HUDEP-2 (cell line): ENCODE measurements around the gene CAPN2.
A peak's percentile ranks its signal among the peaks of the same experiment; 100 is the strongest.

Experiments used
- DNase-seq, 76 experiments: peaks; one replicate each; lab custom pipeline; 2025; ENCODE audit not compliant: unreplicated experiment in 76 of 76; lab: John Stamatoyannopoulos, UW

CAPN2 gene

DNA sequence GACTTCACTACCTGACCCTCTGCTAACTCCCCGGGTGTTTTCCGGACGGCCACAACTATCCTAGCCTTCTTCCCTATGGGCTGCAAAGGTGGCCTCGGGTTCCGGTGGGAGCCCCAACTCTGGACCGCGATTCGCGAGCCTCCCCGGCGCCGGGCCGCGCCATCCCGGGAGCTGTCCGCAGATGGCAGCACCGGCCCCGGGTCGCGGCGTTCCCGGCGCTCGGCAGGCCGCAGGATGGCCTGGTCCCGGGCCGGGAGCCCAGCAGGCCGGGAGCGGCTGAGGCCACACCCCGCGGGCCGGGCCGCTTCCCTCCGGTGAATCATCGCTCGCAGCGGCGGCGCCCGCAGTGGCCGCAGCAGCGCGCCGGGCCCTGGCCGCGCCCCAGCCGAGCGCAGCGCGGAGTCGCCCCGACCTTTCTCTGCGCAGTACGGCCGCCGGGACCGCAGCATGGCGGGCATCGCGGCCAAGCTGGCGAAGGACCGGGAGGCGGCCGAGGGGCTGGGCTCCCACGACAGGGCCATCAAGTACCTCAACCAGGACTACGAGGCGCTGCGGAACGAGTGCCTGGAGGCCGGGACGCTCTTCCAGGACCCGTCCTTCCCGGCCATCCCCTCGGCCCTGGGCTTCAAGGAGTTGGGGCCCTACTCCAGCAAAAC is at the start of gene CAPN2:
CAPN2 (plus strand) TSS at position 346 of the 656 bp plus-strand sequence; CDS start at position 448, 102 bp downstream.
- DNase-seq: peak in 64 of 76 experiments; percentile 16 to 78 (median 55)

DNA sequence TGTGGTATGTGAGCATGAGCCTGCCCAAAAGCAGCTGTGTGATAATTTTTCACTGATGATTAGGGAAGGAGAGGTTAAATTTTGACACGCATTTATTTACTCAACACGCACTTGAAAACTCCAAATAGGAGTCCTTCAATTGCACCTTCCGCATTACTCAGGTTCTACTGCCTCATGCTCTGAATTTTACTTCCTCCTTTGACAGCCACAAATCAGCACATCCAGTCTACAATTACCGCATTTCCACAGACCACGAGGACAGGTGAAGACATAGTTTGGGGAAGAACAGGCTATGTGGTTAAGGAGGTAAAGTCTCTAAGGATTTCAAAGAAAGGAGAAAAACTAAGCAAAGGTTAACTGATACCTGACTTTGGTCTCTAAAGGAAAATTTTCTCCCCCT is 49.4 kb upstream of the CAPN2 start:
- no peak for DNase-seq

DNA sequence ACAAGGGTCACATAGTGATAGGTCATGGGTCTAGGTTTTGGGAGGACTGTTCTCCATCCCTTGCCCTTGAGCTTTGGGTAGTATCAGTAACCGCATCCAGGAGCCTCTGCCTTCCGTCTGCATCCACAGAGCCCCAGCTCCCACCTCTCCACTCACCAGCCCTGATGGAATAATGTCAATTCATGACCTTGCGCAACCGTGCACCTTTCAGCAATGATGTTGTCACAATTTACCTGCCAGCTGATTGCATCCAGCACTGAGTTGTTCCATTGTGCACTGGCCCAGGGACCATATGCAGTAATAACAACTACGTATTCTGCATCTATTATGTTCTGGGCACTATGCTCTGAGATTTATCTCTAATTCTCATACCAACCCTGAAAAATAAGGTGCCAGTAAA is 48.2 kb upstream of the CAPN2 start:
- DNase-seq: no peak

DNA sequence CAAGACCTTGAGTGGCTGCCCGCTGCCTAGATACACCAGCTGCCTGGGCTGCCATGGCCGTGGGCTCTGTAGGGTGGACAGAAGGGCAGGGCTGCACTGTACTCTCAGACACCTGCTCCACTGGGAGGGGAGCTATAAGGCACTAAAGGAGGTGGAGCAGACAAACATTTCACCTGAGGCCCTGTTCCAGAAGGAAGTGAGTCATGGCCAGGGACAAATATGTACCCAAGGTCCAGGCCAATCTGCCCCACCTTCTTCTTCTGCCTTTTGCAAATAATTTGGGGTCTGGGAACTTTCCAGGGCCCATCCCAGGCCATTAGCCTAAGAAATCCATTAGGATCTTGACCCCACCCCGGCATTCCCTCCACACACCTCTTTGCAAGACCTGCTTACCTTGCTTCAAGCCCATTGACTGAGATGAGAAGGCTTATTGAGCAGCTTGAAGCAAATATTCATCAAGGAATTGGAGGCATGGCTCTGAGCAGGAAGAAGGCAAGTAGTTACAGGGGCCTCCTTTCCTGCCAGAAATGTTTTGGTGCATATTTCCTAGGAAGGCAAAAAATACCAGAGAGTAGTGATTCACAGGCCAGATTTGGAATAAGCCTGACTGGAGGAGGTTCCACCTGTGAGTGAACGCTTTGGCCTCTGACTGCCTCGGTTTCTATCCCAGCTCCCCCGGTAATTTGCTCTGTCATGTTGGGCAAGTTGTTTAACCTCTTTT is 46.6 kb upstream of the CAPN2 start, which contains the start of gene CAPN8:
CAPN8 (minus strand) TSS at position 110 of the 721 bp plus-strand sequence; CDS start at position 55, 55 bp downstream.
- no peak for DNase-seq

DNA sequence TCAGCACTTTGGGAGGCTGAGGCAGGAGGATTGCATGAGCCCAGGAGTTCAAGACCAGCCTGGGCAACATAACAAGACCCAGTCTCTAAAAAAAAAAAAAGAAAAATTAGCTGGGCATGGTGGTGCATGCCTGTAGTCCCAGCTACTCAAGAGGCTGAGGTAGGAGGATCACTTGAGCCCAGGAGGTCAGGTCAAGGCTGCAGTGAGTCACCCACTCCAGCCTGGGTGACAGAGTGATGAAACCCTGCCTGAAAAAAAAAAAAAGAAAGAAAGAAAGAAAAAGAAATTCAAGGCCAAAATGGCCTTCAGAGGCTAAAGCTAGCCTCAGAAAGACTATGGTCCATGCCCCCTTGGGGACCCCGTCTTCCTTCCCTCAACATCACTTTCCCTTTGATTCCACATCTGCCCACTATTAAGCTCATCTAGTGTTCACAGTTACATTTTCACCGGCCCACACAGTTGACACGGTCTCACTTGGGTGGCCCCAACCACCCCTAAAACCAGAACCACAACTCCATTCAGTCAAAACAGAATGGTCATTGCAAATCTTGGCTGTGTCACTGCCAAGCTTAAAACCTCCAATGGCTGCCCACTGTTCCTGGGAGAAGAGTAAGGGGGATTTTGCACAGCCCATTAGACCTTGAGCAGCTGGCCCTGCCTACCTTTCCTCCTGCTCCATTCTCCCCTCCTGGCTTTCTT is 44.7 kb upstream of the CAPN2 start:
- DNase-seq: no peak

DNA sequence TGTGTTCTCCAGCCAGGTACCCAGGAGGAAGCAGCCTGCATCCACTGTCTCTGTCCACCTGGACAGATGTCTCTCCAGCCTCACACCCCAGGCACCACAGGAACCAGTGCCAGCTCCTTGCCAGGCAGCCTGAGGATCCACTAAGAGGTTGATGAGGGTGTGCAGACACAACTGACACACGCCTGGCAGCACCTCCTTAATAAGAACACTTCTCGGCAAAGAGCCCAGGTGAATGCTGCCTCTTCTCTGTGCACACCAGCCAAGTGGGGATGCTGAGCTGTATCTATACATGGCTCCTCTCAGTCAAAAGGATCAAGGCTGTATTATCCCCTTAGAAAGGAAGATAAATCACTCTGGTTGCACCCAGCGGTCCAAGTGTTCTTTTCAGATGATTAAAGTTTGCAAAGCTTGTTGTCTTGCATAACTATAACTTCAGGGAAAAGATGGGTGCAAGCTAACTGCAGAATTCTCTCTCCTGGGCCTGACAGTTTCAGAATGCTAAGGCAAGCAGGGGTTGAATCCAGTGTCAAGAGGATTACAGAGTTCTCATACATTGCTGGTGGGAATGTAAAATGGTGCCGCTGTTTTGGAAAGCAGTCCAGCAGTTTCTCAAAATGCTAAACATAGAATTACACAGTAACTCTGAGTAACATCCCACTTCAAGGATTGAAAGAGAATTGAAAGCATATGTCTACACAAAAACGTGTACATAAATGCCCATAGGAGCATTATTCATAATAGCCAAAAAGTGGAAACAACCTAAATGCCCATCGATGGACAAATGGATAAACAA is 43.1 kb upstream of the CAPN2 start:
- no peak for DNase-seq

DNA sequence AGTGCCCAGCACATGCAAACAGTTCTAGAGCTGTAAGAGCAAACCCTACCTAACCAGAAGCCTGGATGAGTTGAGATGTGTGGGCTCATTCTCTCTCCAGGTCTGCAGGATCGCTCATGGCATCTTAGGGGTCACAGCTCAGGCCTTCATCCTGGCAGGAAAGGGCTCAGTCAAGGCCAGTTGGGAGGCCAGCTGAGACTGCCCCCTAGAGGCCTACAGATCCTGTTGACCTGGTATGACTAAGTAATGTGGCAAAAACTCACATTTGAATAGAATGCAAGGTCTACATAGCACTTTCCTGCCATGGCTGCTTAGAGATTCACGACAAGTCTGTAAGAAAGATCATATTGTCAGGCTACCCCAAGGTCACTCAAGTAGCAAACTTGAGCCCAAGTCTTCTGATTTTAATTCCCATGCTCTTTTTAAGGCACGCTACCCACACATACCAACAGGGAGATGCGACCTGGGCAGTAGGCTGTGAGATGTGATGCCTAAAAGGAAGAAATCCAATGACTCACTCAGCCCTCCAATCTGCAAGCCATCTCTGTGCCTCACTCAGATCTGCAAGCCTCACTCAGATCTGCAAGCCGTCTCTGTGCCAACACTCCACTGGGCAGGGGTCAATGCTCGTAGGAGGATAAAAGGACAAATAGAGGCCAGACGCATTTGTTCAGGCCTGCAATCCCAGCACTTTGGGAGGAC is 41.7 kb upstream of the CAPN2 start:
- peak in 14 of 76 experiments; percentile 1 to 30 (median 8) for DNase-seq

DNA sequence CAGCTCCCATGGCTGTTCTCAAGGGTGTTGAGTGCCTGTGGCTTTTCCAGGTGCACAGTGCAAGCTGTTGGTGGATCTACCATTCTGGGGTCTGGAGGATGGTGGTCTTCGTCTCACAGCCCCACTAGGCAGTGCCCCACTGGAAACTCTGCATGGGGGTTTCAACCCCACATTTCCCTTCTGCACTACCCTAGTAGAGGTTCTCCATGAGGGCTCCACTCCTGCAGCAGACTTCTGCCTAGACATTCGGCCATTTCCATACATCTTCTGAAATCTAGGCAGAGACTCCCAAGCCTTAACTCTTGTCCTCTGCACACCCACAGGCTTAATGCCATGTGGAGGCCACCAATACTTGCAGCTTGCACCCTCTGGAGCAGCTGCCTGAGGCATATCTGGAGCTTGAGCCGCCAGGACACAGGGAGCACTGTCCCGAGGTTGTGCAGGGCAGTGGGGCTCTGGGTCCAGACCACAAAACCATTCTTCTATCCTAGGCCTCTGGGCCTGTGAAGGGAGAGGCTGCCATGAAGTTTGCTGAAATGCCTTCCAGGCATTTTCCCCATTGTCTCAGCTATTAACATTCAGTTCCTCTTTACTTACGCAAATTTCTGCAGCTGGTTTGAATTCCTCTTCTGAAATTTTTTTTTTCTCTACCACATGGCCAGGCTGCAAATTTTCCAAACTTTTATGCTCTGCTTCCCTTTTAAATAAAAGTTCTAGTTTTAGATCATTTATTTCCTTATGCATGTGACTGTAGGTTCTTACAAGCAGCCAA is 38.0 kb upstream of the CAPN2 start:
- DNase-seq: no peak

DNA sequence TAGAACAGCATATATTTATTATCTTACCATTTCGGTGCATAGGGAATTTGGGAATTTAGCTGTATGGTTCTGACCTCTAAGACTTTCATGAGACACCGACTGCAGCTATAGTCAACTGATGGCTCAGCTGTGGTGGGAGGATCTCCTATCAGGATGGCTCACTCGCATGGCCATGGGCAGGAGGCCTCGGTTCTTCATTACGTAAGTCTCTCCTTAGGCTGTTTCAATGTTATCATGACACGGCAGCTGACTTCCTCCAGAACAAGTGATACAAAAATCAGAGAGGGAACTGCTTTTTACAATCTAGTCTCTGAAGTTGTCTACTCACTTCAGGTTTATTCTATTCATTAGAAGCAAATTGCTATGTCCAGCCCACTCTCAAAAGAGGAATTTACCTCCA is 33.5 kb upstream of the CAPN2 start:
- peak in 42 of 76 experiments; percentile 1 to 76 (median 27) for DNase-seq

DNA sequence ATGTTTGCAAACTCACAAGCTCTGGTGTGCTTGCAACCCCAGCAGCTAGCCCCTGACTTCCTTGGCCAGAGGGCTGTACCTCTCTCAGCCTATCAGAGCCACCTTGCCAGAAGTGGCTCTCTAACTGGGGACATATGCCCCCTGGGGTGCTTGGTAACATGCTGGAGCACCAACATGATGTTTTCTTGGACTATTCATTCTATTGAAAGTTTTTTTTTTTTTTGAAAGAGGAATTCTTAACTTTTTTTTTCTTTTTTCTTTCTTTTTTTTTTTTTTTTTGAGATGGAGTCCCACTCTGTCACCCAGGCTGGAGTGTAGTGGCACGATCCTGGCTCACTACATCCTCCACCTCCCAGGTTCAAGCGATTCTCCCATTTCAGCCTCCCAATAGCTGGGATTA is 32.2 kb upstream of the CAPN2 start:
- no peak for DNase-seq

DNA sequence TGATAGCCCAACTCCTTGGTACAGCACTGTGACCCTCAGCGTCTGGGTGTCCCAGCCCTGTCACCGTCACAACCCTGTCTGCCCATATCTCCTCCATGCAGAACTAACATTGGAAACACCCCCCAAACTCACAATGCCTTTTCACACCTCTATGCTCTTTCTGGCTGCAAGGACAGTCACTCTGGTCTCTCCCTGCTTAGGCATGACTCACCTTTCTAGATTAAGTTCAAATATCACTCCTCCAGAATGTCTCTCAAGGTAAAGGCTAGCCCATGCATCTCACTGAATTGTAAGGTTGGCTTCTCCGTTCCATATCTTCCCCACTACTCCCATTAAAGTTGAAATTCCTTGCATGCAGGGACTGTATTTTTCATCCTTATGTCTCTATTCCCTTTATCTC is 29.8 kb upstream of the CAPN2 start:
- no peak for DNase-seq

DNA sequence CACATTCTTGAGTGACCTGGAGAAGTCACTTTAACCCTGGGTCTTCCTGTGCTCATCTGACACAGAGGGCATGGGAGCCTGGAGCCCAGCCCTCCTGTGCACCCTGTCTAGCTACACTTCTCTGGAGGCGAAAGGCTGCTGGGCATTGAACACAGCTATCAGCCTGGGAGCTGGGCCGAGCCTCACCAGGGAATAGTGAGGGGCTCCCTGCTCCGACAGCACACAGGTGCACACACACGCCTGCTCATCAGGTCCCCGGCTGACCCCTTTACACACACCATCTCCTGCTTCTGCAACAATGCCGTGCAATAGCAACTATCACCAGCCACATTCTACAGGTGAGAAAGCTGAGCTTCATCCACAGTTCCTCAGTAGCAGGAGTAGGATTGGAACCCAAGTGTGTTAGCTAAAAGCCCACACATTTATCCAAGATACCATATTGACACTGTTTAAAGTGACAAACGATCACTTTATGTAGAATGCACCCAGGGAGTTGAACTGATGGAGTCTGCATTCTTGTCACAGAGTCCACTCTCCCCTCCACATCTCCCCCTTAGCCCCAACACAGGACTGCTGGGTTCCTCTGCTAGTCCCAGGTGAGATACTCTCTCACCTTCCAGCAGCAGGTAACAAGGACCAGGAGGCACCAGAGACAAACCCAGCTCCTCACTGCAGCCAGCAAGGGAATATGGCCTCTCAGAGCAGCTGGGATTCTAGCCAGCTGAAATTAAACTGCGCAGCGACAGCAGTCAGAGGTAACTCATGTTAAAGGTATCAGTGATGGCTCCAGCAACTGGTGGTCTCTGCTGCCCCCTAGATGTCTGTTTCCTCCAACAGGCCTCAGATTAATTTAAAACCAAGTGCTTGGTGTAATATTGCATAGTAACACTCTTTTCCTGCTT is 28.5 kb upstream of the CAPN2 start:
- DNase-seq: peak in 25 of 76 experiments; percentile 5 to 57 (median 16)

DNA sequence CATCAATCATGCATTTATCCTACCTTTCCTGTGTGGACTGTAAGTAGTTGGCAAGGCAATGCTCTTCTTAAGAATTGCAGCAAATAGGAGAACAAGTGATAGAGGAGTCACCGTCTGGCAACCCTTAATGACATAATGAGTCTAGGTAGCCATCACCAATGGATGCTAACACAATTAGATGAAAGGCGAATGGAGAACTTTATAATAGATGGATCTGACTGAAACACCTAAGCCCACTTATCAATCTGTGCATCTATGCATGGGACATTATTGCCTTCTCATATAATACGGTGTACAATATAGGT is 27.9 kb upstream of the CAPN2 start:
- DNase-seq: no peak

DNA sequence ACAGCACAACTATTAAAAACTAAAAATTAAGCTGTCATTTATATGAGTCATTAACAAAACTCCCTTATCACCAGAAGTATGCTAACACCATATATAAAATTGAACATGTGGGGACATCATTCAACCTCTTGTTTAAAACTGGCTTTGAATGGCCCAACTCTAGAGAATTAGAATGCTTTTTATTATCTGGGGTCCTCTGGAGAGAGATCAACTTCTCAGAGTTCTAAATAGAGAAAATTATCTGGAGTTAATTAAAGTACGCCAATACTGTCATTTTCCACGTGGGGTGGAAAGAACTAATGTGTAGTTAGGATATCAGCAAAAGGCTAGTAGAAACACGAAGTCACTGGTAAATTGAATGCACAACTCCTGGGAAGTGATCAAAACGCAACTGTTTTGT is 21.2 kb upstream of the CAPN2 start:
- no peak for DNase-seq

DNA sequence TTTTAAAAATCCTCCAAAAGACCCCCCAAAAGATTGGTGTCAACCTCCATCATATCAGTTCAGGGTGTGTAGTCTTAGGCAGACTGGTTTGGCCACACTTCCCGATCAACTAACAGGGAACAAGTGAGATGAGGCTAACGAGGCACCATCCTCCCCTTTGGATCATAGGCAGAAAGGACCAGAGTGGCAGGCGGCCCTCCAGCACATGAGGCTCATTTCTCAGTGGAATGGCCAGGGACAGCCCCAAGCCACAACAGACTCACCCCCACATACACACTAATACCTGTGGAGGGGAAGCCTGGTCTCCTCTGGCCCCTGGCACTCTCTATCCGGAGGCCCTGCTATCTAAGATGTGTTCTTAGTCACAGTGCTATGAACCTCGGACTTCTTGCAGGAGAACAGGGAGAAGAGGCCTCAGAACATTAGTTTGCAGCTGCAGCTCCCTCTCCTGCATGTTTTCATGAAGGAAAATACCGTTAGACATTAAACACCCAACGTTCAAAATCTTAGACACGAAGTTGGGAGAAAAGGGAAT is 17.3 kb upstream of the CAPN2 start:
- no peak for DNase-seq

DNA sequence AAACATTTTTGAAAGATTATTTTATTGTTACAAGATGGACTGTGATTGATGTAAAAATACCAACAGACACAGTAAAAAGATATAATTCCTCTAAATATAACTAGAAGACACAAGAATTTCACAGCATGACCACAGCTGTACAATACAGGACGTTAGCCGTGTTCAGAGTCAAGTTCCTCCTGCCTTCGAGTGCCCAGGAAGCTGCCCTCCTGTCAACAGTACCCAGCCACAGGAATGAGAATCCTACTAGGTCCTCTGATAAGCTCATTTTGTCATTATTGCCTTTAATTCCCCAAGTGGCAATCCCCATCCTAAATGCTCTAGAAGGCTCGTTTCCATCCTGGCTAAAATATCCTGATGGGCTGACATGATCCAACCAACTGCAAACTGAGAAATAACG is 16.4 kb upstream of the CAPN2 start:
- DNase-seq: no peak

DNA sequence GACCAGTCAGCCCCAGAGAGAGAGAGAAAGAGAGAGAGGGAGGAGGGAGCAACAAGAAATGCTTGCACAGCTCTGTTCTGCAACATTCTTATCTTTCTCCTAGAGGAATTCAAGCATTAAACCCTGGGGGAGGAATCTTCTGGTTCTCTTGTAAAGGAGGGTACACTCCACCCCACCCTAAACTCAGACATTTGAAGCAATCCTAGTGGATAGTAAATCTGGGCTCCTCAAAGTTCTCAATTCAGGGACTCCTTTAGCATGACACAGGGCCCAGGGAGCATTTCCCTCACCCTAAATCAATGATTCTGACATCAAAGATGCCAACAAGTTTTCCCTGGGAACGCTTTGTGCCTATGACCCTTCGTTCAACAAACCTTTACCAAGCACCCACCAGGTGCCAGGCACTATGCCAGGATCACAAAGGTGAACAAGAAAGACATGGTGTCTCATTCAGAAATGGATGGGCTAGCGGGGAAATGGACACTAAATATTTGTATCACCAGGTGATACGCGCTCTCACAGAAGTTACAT is 11.9 kb upstream of the CAPN2 start:
- DNase-seq: no peak
